Measurements from ENCODE around the gene AXIN1. TPM values are rescaled to one million over a fixed set of nuclear protein-coding genes. Genes with fewer than 3 reads are reported as not detected.

AXIN1 gene
- total RNA-seq, 1 donor from 2014 or later = 19.6 TPM

- peaks cover 2% of the 10 kb centered on the region for H3K27me3 Mint-ChIP-seq (ENCODE audit: insufficient read depth, low read depth)
- Histone ChIP-seq H3F3A (ENCODE audit: low read depth) (no peaks in the 10 kb centered on the region), H3K27ac (no peak overlapping the region), H3K79me2 (ENCODE audit: low read depth) (no peaks in the 10 kb centered on the region), H3K9ac (no peak overlapping the region), H3K4me2 (no peak overlapping the region), H3K9me3 (ENCODE audit: low read depth) (no peaks in the 10 kb centered on the region), H3K4me3 (no peak overlapping the region), H2AFZ (replicated peaks) (no peak overlapping the region), H3K27me3 (peaks cover 8% of the 10 kb centered on the region), H4K20me1 (ENCODE audit: low read depth) (peaks cover 4% of the 10 kb centered on the region), H3K4me1 (no peaks in the 10 kb centered on the region), H3K36me3 (no peaks in the 10 kb centered on the region)
- no peak overlapping the region for H3K4me3 Mint-ChIP-seq
- H3K27ac Mint-ChIP-seq = no peak overlapping the region
- no peak for TF ChIP-seq EZH2phosphoT487 (IDR thresholded peaks at IDR 0.05)
- no peak for TF ChIP-seq EZH2 (IDR thresholded peaks at IDR 0.05)
- TF ChIP-seq CTCF (IDR thresholded peaks at IDR 0.05) = no peak
- peaks cover 9% of the 10 kb centered on the region for H3K36me3 Mint-ChIP-seq
- peaks cover 5% of the 10 kb centered on the region for H3K9me3 Mint-ChIP-seq
- no peaks in the 10 kb centered on the region for H3K4me1 Mint-ChIP-seq
- no peak for DNase-seq (ENCODE audit: low spot score)
Observed at GRCh38 chr16:286491-287297, 65.8 kb downstream of the AXIN1 start.

- Histone ChIP-seq H4K20me1 (ENCODE audit: low read depth) (peaks cover 6% of the 10 kb centered on the region), H3K4me3 (no peak overlapping the region), H3K79me2 (ENCODE audit: low read depth) (no peaks in the 10 kb centered on the region), H3K4me2 (no peak overlapping the region), H3K9ac (no peak overlapping the region), H3F3A (ENCODE audit: low read depth) (no peaks in the 10 kb centered on the region), H3K4me1 (peaks cover 8% of the 10 kb centered on the region), H3K27ac (no peak overlapping the region), H3K36me3 (no peaks in the 10 kb centered on the region), H3K9me3 (ENCODE audit: low read depth) (no peaks in the 10 kb centered on the region), H3K27me3 (peaks cover 21% of the 10 kb centered on the region), H2AFZ (replicated peaks) (no peak overlapping the region)
- no peak for DNase-seq (ENCODE audit: low spot score)
- Mint-ChIP-seq H3K36me3 (peaks cover 9% of the 10 kb centered on the region), H3K4me3 (no peak overlapping the region), H3K27ac (no peak overlapping the region), H3K4me1 (no peaks in the 10 kb centered on the region), H3K27me3 (ENCODE audit: insufficient read depth, low read depth) (peaks cover 5% of the 10 kb centered on the region), H3K9me3 (peaks cover 5% of the 10 kb centered on the region)
- TF ChIP-seq EZH2phosphoT487 (IDR thresholded peaks at IDR 0.05) (no peak), CTCF (IDR thresholded peaks at IDR 0.05) (no peak), EZH2 (IDR thresholded peaks at IDR 0.05) (no peak)
Observed at GRCh38 chr16:285146-286055, 67.1 kb downstream of the AXIN1 start.

- no peak for TF ChIP-seq CTCF (IDR thresholded peaks at IDR 0.05)
- no peak for TF ChIP-seq EZH2 (IDR thresholded peaks at IDR 0.05)
- TF ChIP-seq EZH2phosphoT487 (IDR thresholded peaks at IDR 0.05) = no peak
- Histone ChIP-seq H3K79me2 (ENCODE audit: low read depth) (no peaks in the 10 kb centered on the region), H3K9ac (no peak overlapping the region)
Observed at GRCh38 chr16:284204-285120, 68.1 kb downstream of the AXIN1 start.

More at GRCh38 chr16:284204-285120, 68.1 kb downstream of the AXIN1 start:
- no peaks in the 10 kb centered on the region for H3K9me3 ChIP-seq (ENCODE audit: low read depth)
- no peak for DNase-seq (ENCODE audit: low spot score)
- H3K27ac ChIP-seq = no peak overlapping the region
- peaks cover 5% of the 10 kb centered on the region for H3K9me3 Mint-ChIP-seq
- peaks cover 9% of the 10 kb centered on the region for H3K36me3 Mint-ChIP-seq
- H3K27ac Mint-ChIP-seq = no peak overlapping the region
- no peak overlapping the region for H3K4me3 Mint-ChIP-seq
- peaks cover 11% of the 10 kb centered on the region for H3K4me1 ChIP-seq
- H3K27me3 ChIP-seq = peaks cover 29% of the 10 kb centered on the region
- no peaks in the 10 kb centered on the region for H3K36me3 ChIP-seq
- peaks cover 7% of the 10 kb centered on the region for H3F3A ChIP-seq (ENCODE audit: low read depth)
- H2AFZ ChIP-seq (replicated peaks) = no peak overlapping the region
- H3K4me2 ChIP-seq = no peak overlapping the region
- peaks cover 5% of the 10 kb centered on the region for H3K27me3 Mint-ChIP-seq (ENCODE audit: insufficient read depth, low read depth)
- no peak overlapping the region for H3K4me3 ChIP-seq
- peaks cover 11% of the 10 kb centered on the region for H4K20me1 ChIP-seq (ENCODE audit: low read depth)
- no peaks in the 10 kb centered on the region for H3K4me1 Mint-ChIP-seq

Data from neural progenitor cell (in vitro differentiated cells).